Sigmoid colon (tissue), 4 donors: ENCODE measurements around the gene PCGF3.

Experiments used
- EP300 ChIP-seq, 4 donors: sonication (generic); formaldehyde crosslinking; IDR thresholded peaks; one replicate each; pipeline ENCODE4 v1.6.1; 2017; ENCODE audit warnings: antibody characterized with exemption in 4 of 4
- TF ChIP-seq, protein P1 (sequence below), 4 experiments: fragments of 450-650 bp in 3 of 4; fragments of 200-600 bp in 1 of 4; IDR thresholded peaks; one replicate each; pipeline ENCODE4 v1.5.1; 2016 to 2019; ENCODE audit warnings: antibody characterized with exemption in 4 of 4, mild to moderate bottlenecking in 3 of 4, moderate library complexity in 2 of 4

DNA sequence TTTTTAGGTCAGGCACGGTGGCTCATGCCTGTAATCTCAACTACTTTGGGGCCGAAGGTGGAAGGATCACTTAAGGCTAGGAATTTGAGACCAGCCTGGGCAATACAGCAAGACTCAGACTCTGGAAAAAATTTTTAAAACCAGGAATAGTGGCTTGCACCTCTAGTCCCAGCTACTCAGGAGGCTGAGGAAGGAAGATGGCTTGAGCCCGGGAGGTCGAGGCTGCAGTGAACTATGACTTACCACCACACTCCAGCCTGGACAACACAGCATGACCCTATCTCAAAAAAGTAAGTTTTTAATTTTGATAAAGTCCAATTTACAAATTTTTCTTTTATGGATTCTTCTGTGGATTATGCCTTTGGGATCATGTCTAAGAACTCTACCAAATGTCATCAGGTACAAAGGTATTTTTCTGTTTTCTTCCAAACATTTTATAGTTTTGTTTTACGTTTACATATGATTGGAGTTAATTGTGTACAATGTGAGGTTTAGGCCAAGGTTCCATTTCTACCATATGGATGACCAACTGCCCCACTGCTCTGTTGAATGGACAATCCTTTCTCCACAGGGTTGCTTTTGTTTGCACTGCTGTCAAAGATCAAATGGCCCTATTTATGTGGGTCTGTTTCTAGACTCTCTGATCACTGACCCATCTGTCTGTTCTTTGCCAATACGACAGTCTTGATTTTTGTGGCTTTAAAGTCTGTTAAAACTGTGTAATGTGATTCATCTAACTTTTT, 72.1 kb downstream of the PCGF3 start:
- TF ChIP-seq EP300 (IDR thresholded peaks at IDR 0.05) = no peak
- TF ChIP-seq, protein P1, sequence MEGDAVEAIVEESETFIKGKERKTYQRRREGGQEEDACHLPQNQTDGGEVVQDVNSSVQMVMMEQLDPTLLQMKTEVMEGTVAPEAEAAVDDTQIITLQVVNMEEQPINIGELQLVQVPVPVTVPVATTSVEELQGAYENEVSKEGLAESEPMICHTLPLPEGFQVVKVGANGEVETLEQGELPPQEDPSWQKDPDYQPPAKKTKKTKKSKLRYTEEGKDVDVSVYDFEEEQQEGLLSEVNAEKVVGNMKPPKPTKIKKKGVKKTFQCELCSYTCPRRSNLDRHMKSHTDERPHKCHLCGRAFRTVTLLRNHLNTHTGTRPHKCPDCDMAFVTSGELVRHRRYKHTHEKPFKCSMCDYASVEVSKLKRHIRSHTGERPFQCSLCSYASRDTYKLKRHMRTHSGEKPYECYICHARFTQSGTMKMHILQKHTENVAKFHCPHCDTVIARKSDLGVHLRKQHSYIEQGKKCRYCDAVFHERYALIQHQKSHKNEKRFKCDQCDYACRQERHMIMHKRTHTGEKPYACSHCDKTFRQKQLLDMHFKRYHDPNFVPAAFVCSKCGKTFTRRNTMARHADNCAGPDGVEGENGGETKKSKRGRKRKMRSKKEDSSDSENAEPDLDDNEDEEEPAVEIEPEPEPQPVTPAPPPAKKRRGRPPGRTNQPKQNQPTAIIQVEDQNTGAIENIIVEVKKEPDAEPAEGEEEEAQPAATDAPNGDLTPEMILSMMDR (IDR thresholded peaks at IDR 0.05) = no peak
